ENCODE data around the gene BPIFB3. TPM values are rescaled to one million over a fixed set of nuclear protein-coding genes. Genes with fewer than 3 reads are reported as not detected.

BPIFB3 gene
- total RNA-seq, 1 experiment from 2014 or later, result not detected

- intact Hi-C loops (cut with micrococcal nuclease; ENCODE audit: unreplicated experiment), result no loop called here
- peaks cover 33% of the 10 kb centered on the region for H3K9me3 ChIP-seq
- H3K36me3 ChIP-seq (ENCODE audit: control insufficient read depth, insufficient read depth, low read length), result no peaks in the 10 kb centered on the region
- peaks cover 34% of the 10 kb centered on the region for H3K9me3 Mint-ChIP-seq (ENCODE audit: unreplicated experiment)
- no peak overlapping the region for H3K27ac Mint-ChIP-seq (ENCODE audit: unreplicated experiment)
- H3K27me3 ChIP-seq (replicated peaks; ENCODE audit: control insufficient read depth, insufficient read depth, low read length), result no peaks in the 10 kb centered on the region
- DNase-seq, result no peak
- no peaks in the 10 kb centered on the region for H3K4me1 ChIP-seq
- ChIA-PET POLR2A (no interaction called here), CTCF (no interaction called here)
- no peaks in the 10 kb centered on the region for H3K4me1 Mint-ChIP-seq (ENCODE audit: low read depth, unreplicated experiment)
- no peaks in the 10 kb centered on the region for H3K36me3 Mint-ChIP-seq (ENCODE audit: insufficient read depth, unreplicated experiment)
- TF ChIP-seq, protein P1, sequence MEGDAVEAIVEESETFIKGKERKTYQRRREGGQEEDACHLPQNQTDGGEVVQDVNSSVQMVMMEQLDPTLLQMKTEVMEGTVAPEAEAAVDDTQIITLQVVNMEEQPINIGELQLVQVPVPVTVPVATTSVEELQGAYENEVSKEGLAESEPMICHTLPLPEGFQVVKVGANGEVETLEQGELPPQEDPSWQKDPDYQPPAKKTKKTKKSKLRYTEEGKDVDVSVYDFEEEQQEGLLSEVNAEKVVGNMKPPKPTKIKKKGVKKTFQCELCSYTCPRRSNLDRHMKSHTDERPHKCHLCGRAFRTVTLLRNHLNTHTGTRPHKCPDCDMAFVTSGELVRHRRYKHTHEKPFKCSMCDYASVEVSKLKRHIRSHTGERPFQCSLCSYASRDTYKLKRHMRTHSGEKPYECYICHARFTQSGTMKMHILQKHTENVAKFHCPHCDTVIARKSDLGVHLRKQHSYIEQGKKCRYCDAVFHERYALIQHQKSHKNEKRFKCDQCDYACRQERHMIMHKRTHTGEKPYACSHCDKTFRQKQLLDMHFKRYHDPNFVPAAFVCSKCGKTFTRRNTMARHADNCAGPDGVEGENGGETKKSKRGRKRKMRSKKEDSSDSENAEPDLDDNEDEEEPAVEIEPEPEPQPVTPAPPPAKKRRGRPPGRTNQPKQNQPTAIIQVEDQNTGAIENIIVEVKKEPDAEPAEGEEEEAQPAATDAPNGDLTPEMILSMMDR (IDR thresholded peaks at IDR 0.05; ENCODE audit: insufficient read depth in 1 of 2, low read depth in 1 of 2, low read length in 1 of 2, severe bottlenecking in 1 of 2, unreplicated experiment in 1 of 2), result no peak
- H3K4me3 ChIP-seq (ENCODE audit: low read depth, low read length), result no peak overlapping the region
- H3K4me3 Mint-ChIP-seq (ENCODE audit: unreplicated experiment), result no peak overlapping the region
- BruUV-seq (replicated peaks), result no TSS peak
- H3K27me3 Mint-ChIP-seq (ENCODE audit: insufficient read depth, unreplicated experiment), result no peaks in the 10 kb centered on the region
Observed at GRCh38 chr20:33046412-33046811, 7.3 kb upstream of the BPIFB3 start.

DNA sequence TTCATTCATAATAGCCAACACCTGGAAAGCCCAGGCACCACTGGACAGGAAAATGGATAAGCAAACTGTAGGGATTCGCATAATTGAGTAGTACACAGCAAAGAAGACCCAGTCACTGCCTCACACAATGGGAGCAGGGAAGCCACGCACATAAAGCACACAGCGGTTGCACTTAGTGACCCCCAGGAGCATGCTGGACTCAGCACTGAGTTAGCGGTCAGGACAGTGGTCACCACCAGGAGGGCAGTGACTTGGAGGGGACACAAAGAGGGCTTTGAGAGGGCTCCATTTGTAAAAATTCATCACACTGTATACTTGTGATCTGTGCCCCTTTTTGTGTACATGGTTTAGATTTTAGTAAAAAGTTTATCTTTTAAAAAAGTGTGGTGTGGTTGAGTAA is 2.4 kb upstream of the BPIFB3 start:
- no peaks in the 10 kb centered on the region for H3K4me1 Mint-ChIP-seq (ENCODE audit: low read depth, unreplicated experiment)
- intact Hi-C loops (cut with micrococcal nuclease; ENCODE audit: unreplicated experiment), result no loop called here
- peaks cover 10% of the 10 kb centered on the region; the same call in 1 of the 2 replicates for H3K9me3 ChIP-seq
- no peaks in the 10 kb centered on the region for H3K27me3 ChIP-seq (replicated peaks; ENCODE audit: control insufficient read depth, insufficient read depth, low read length)
- POLR2A ChIA-PET, result no interaction called here
- peaks cover 9% of the 10 kb centered on the region for H3K27me3 Mint-ChIP-seq (ENCODE audit: insufficient read depth, unreplicated experiment)
- H3K4me3 Mint-ChIP-seq (ENCODE audit: unreplicated experiment), result no peak overlapping the region
- H3K9me3 Mint-ChIP-seq (ENCODE audit: unreplicated experiment), result peaks cover 6% of the 10 kb centered on the region
- CTCF ChIA-PET, result no interaction called here
- peaks cover 5% of the 10 kb centered on the region for H3K36me3 Mint-ChIP-seq (ENCODE audit: insufficient read depth, unreplicated experiment)
- no peaks in the 10 kb centered on the region for H3K4me1 ChIP-seq
- H3K36me3 ChIP-seq (ENCODE audit: control insufficient read depth, insufficient read depth, low read length), result no peaks in the 10 kb centered on the region
- H3K4me3 ChIP-seq (ENCODE audit: low read depth, low read length), result no peak overlapping the region
- H3K27ac Mint-ChIP-seq (ENCODE audit: unreplicated experiment), result no peak overlapping the region
- TF ChIP-seq, protein P1 (IDR thresholded peaks at IDR 0.05; ENCODE audit: insufficient read depth in 1 of 2, low read depth in 1 of 2, low read length in 1 of 2, severe bottlenecking in 1 of 2, unreplicated experiment in 1 of 2), result no peak
- BruUV-seq (replicated peaks), result no TSS peak
- no peak for DNase-seq

DNA sequence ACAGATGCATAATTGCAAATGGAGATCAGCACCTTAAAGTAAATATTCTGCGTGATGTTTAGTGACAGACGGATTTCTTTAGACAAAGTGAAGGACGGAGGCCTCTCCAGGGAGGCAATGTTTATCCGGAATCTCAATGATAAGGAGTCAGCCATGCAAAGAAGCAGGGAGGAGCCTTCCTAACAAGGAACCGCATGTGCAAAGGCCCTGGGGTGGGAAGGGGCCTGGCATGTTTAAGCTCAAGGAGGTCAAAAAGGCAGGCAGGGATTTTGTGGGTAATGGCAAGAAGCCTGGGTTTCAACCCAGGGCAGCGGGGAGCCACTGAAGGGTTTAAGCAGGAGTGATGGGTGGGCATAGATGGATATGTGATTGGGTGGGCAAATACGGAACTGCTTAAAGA is 678 bp downstream of the BPIFB3 start:
- Histone ChIP-seq H3K27me3 (replicated peaks; ENCODE audit: control insufficient read depth, insufficient read depth, low read length) (no peaks in the 10 kb centered on the region), H3K4me3 (ENCODE audit: low read depth, low read length) (no peak overlapping the region), H3K36me3 (ENCODE audit: control insufficient read depth, insufficient read depth, low read length) (no peaks in the 10 kb centered on the region), H3K9me3 (no peaks in the 10 kb centered on the region), H3K4me1 (no peaks in the 10 kb centered on the region)
- intact Hi-C loops (cut with micrococcal nuclease; ENCODE audit: unreplicated experiment), result no loop called here
- TF ChIP-seq, protein P1 (IDR thresholded peaks at IDR 0.05; ENCODE audit: insufficient read depth in 1 of 2, low read depth in 1 of 2, low read length in 1 of 2, severe bottlenecking in 1 of 2, unreplicated experiment in 1 of 2), result no peak
- ChIA-PET CTCF (no interaction called here), POLR2A (no interaction called here)
- Mint-ChIP-seq H3K4me1 (ENCODE audit: low read depth, unreplicated experiment) (no peaks in the 10 kb centered on the region), H3K27ac (ENCODE audit: unreplicated experiment) (no peak overlapping the region), H3K9me3 (ENCODE audit: unreplicated experiment) (no peaks in the 10 kb centered on the region), H3K27me3 (ENCODE audit: insufficient read depth, unreplicated experiment) (peaks cover 16% of the 10 kb centered on the region), H3K4me3 (ENCODE audit: unreplicated experiment) (no peak overlapping the region), H3K36me3 (ENCODE audit: insufficient read depth, unreplicated experiment) (peaks cover 5% of the 10 kb centered on the region)
- no peak for DNase-seq
- BruUV-seq (replicated peaks), result no TSS peak

All from Caco-2 (cell line).